Epithelial cell of proximal tubule (primary cell): ENCODE measurements around the gene JAG1. TPM values are rescaled to one million over a fixed set of nuclear protein-coding genes. Genes with fewer than 3 reads are reported as not detected.
"Not testable (repeated sequence)": the region's sequence is repeated elsewhere in the genome, so short reads cannot be mapped to it uniquely, and the experiment has no call there.

Experiments
- DNase-seq: peaks from one replicate; pipeline ENCODE4 v3.0.0-alpha.2; 2011; ENCODE audit warnings: low read depth
- H3K4me3 ChIP-seq: 2 replicates; pipeline ENCODE4 v1.5.1; 2011; ENCODE audit warnings: low read depth, mild to moderate bottlenecking, low read length
- CTCF ChIP-seq: conservative IDR thresholded peaks from 2 replicates; pipeline ENCODE4 v1.5.1; 2012; ENCODE audit warnings: low read depth, mild to moderate bottlenecking, low read length
- total RNA-seq: library from RNA; depleted of rRNA; stranded (reverse); fragments of >200 nt; gene quantifications from 2 replicates; pipeline ENCODE4 v1.2.3, GENCODE V29; 2015

The JAG1 gene
- total RNA-seq, 1 donor from 2014 or later = 42.8 TPM

GRCh38 chr20:10595985-10596384 is 77.8 kb downstream of the JAG1 start:
- H3K4me3 ChIP-seq = no peak overlapping the region
- TF ChIP-seq CTCF = no peak
- no peak for DNase-seq

GRCh38 chr20:10595266-10595665 is 78.5 kb downstream of the JAG1 start:
- DNase-seq = no peak
- H3K4me3 ChIP-seq = no peak overlapping the region
- TF ChIP-seq CTCF = no peak

GRCh38 chr20:10594296-10594868 is 79.4 kb downstream of the JAG1 start:
- no peak for TF ChIP-seq CTCF
- no peak overlapping the region for H3K4me3 ChIP-seq

GRCh38 chr20:10591946-10592521 is 81.8 kb downstream of the JAG1 start:
- DNase-seq = no peak
- H3K4me3 ChIP-seq = no peak overlapping the region
- no peak for TF ChIP-seq CTCF

More at GRCh38 chr20:10594296-10594868, 79.4 kb downstream of the JAG1 start:
- no peak for DNase-seq

- DNase-seq = no peak
- no peak for TF ChIP-seq CTCF
- H3K4me3 ChIP-seq = no peak overlapping the region
Observed at GRCh38 chr20:10590950-10591671, 82.7 kb downstream of the JAG1 start.

GRCh38 chr20:10590446-10590845 is 83.4 kb downstream of the JAG1 start:
- not testable (repeated sequence) for DNase-seq, H3K4me3 ChIP-seq

Other genes with a start within 250 kb of the JAG1 start
- gene MKKS, start 239.8 kb downstream of the JAG1 start, total RNA-seq = 5.1 and 8.8 TPM in 2 replicates
- 2.2 and 2.6 TPM in 2 replicates for gene SLX4IP, start 238.7 kb downstream of the JAG1 start, total RNA-seq